ENCODE data around the gene B2M.

Gene B2M

GRCh38 chr15:44711096-44711742 lies at the start of gene B2M, which contains the start of gene PATL2:
Gene B2M (plus strand): TSS chr15:44711517. CDS start chr15:44711547, 30 bp downstream.
Gene PATL2 (minus strand): TSS chr15:44711323. CDS start chr15:44676490, 34,833 bp downstream.
- peak within 1 kb of the TSS; percentile 99 for H3K4me3 ChIP-seq (ENCODE audit: low read depth, low read length)
- TF ChIP-seq CTCF (IDR thresholded peaks at IDR 0.05; ENCODE audit: borderline replicate concordance, insufficient read depth, low read depth, low read length), result no peak

- no peak for TF ChIP-seq CTCF (IDR thresholded peaks at IDR 0.05; ENCODE audit: borderline replicate concordance, insufficient read depth, low read depth, low read length)
Measured at GRCh38 chr15:44661576-44661975, 49.7 kb upstream of the B2M start.

GRCh38 chr15:44662478-44663409 lies 48.6 kb upstream of the B2M start:
- TF ChIP-seq CTCF (IDR thresholded peaks at IDR 0.05; ENCODE audit: borderline replicate concordance, insufficient read depth, low read depth, low read length), result no peak
- peak overlapping the region; percentile 99 for H3K4me3 ChIP-seq (ENCODE audit: low read depth, low read length)

More at GRCh38 chr15:44661576-44661975, 49.7 kb upstream of the B2M start:
- H3K4me3 ChIP-seq (ENCODE audit: low read depth, low read length), result no peak overlapping the region

- TF ChIP-seq CTCF (IDR thresholded peaks at IDR 0.05; ENCODE audit: borderline replicate concordance, insufficient read depth, low read depth, low read length), result peak; percentile 88
- peak within 1 kb of the TSS; percentile 99 for H3K4me3 ChIP-seq (ENCODE audit: low read depth, low read length)
Measured at GRCh38 chr15:44663410-44664308, 47.7 kb upstream of the B2M start, which contains the start of gene SPG11. Gene SPG11 (minus strand): TSS chr15:44663662. CDS start chr15:44663647, 15 bp downstream.

- TF ChIP-seq CTCF (IDR thresholded peaks at IDR 0.05; ENCODE audit: borderline replicate concordance, insufficient read depth, low read depth, low read length), result no peak
- no peak overlapping the region for H3K4me3 ChIP-seq (ENCODE audit: low read depth, low read length)
Measured at GRCh38 chr15:44666210-44667038, 44.9 kb upstream of the B2M start.

- no peak for TF ChIP-seq CTCF (IDR thresholded peaks at IDR 0.05; ENCODE audit: borderline replicate concordance, insufficient read depth, low read depth, low read length)
- H3K4me3 ChIP-seq (ENCODE audit: low read depth, low read length), result no peak overlapping the region
Measured at GRCh38 chr15:44667039-44667360, 44.3 kb upstream of the B2M start.

Data from GM12875 (cell line).